ENCODE data around the gene GP9.
"Not testable (repeated sequence)": the region's sequence is repeated elsewhere in the genome, so short reads cannot be mapped to it uniquely, and the experiment has no call there.

The GP9 gene

GRCh38 chr3:129104498-129105079 lies 44.0 kb downstream of the GP9 start:
- FAIRE-seq (no peak), DNase-seq (ENCODE audit: insufficient read length, low spot score) (no peak)
- TF ChIP-seq TAF1 (IDR thresholded peaks at IDR 0.05; ENCODE audit: low read depth, low read length), result no peak
- TF ChIP-seq PAX5 (IDR thresholded peaks at IDR 0.05; ENCODE audit: insufficient read depth, low read length, severe bottlenecking), result no peak
- TF ChIP-seq POLR2AphosphoS5 (IDR thresholded peaks at IDR 0.05; ENCODE audit: low read depth, low read length), result no peak
- no peak for TF ChIP-seq POU2F2 (IDR thresholded peaks at IDR 0.05; ENCODE audit: low read depth, low read length)
- TF ChIP-seq SPI1 (IDR thresholded peaks at IDR 0.05; ENCODE audit: low read depth, low read length), result no peak
- no peak for TF ChIP-seq POLR2A (IDR thresholded peaks at IDR 0.05; ENCODE audit: low read depth, low read length)

DNA sequence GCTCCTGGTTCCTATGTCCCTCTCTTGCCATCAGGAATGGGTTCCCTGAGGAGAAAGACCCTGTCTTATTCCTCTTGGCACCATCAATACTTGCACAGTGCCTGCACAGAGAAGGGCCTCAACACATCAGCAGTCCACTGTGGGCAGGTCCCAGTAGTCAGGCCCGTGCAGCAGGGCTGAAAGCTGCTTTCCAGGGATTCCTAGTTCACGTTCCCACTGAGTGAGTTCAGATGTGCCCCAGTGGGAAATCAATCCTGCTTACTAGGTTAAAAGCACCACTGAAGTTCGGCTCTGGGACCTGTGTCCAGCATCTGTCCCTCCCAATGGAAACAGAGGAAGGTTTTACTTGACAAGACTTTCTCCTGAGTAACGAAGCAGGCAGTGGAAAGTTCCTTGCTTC lies 45.3 kb downstream of the GP9 start:
- TF ChIP-seq SPI1 (IDR thresholded peaks at IDR 0.05; ENCODE audit: low read depth, low read length) (no peak), TAF1 (IDR thresholded peaks at IDR 0.05; ENCODE audit: low read depth, low read length) (no peak), POLR2A (IDR thresholded peaks at IDR 0.05; ENCODE audit: low read depth, low read length) (no peak), POLR2AphosphoS5 (IDR thresholded peaks at IDR 0.05; ENCODE audit: low read depth, low read length) (no peak), PAX5 (IDR thresholded peaks at IDR 0.05; ENCODE audit: insufficient read depth, low read length, severe bottlenecking) (no peak), POU2F2 (IDR thresholded peaks at IDR 0.05; ENCODE audit: low read depth, low read length) (no peak)
- DNase-seq (ENCODE audit: insufficient read length, low spot score) (no peak), FAIRE-seq (no peak)

DNA sequence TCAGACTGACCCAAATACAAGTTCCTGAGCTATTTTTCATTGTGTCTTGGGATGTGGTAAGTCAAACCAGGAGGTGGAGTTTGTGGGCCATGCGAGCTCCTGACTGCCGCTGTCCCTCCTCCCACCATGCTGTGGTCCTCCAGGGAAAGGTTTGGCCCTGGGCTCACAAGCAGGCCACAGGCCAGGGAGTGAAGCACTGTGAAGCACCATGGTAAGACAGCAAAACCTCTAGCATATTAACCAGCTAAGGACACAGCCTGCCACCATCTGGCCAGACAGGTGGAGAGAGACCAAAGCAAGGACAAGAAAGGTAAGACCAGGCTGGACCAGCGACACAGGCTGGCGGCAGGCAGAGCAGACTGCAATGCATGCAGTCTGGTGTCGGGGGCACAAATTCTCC lies 45.7 kb downstream of the GP9 start:
- DNase-seq (ENCODE audit: insufficient read length, low spot score) (no peak), FAIRE-seq (no peak)
- no peak for TF ChIP-seq POLR2A (IDR thresholded peaks at IDR 0.05; ENCODE audit: low read depth, low read length)

GRCh38 chr3:129106866-129107565 lies 46.4 kb downstream of the GP9 start:
- DNase-seq (ENCODE audit: insufficient read length, low spot score), result no peak
- no peak for FAIRE-seq
- TF ChIP-seq SPI1 (IDR thresholded peaks at IDR 0.05; ENCODE audit: low read depth, low read length) (no peak), POLR2A (IDR thresholded peaks at IDR 0.05; ENCODE audit: low read depth, low read length) (no peak), POLR2AphosphoS5 (IDR thresholded peaks at IDR 0.05; ENCODE audit: low read depth, low read length) (no peak), TAF1 (IDR thresholded peaks at IDR 0.05; ENCODE audit: low read depth, low read length) (no peak), POU2F2 (IDR thresholded peaks at IDR 0.05; ENCODE audit: low read depth, low read length) (no peak), PAX5 (IDR thresholded peaks at IDR 0.05; ENCODE audit: insufficient read depth, low read length, severe bottlenecking) (no peak)

DNA sequence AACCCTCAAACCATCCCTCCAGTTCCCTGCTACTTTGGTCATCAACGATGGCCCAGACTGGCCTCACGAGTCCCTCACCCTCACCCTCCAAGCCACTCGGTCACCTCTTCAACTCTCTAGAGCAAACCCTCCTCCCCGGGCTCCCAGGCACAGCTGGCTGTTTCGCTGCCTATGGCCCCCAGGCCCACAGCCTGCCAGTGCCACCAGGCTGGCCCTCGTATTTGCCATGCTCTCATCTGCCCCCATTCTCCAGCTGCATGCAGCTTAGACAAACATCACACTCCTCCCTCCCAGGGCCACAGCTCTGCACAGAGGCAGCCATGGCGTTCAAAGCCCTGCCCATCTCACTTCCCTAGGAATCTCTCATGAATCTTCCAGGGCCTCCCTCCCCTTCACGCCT lies 47.2 kb downstream of the GP9 start:
- no peak for DNase-seq (ENCODE audit: insufficient read length, low spot score)
- FAIRE-seq, result no peak
- TF ChIP-seq PAX5 (IDR thresholded peaks at IDR 0.05; ENCODE audit: insufficient read depth, low read length, severe bottlenecking) (no peak), SPI1 (IDR thresholded peaks at IDR 0.05; ENCODE audit: low read depth, low read length) (no peak), POLR2AphosphoS5 (IDR thresholded peaks at IDR 0.05; ENCODE audit: low read depth, low read length) (no peak), POLR2A (IDR thresholded peaks at IDR 0.05; ENCODE audit: low read depth, low read length) (no peak), TAF1 (IDR thresholded peaks at IDR 0.05; ENCODE audit: low read depth, low read length) (no peak), POU2F2 (IDR thresholded peaks at IDR 0.05; ENCODE audit: low read depth, low read length) (no peak)

- not testable (repeated sequence) for FAIRE-seq; DNase-seq (ENCODE audit: insufficient read length, low spot score)
Observed at GRCh38 chr3:129111076-129111780, 50.6 kb downstream of the GP9 start.

Data from GM12891 (cell line).